WTC11 (cell line): ENCODE measurements around the gene RASGRF1. TPM values are rescaled to one million over a fixed set of nuclear protein-coding genes. Genes with fewer than 3 reads are reported as not detected.

ENCODE experiments used
- ATAC-seq: fragments of 200-7000 bp; cut with Tn5 transposase; 2 replicates; pipeline ENCODE4 v1.10.0; 2021; ENCODE audit warnings: mild to moderate bottlenecking, moderate library complexity
- CTCF ChIA-PET: fragments of 300-600 bp; sonication (Branson Sonifier 250); formaldehyde crosslinking; loops from one replicate; lab custom pipeline; 2021; ENCODE audit warnings: antibody characterized with exemption; lab: Charles Lee
- POLR2A ChIA-PET: fragments of 350-600 bp; sonication (Branson Sonifier 250); formaldehyde crosslinking; loops from one replicate; lab custom pipeline; 2021; ENCODE audit warnings: antibody characterized with exemption; lab: Charles Lee
- DNase-seq: peaks from one replicate; pipeline ENCODE4 v3.0.0; 2021; ENCODE audit warnings: low spot score
- H3K27ac Mint-ChIP-seq: 2 replicates; pipeline ENCODE4 v1.8.0; 2021; ENCODE audit warnings: mixed read lengths
- H3K27me3 Mint-ChIP-seq: 2 replicates; pipeline ENCODE4 v1.8.0; 2021; ENCODE audit warnings: low read depth, mild to moderate bottlenecking, moderate library complexity, mixed read lengths
- H3K36me3 Mint-ChIP-seq: 2 replicates; pipeline ENCODE4 v1.8.0; 2021; ENCODE audit warnings: mixed read lengths
- H3K4me1 Mint-ChIP-seq: 2 replicates; pipeline ENCODE4 v1.8.0; 2022; ENCODE audit warnings: mixed read lengths
- H3K4me3 Mint-ChIP-seq: 2 replicates; pipeline ENCODE4 v1.8.0; 2021; ENCODE audit warnings: mild to moderate bottlenecking, moderate library complexity, mixed read lengths
- H3K9me3 Mint-ChIP-seq: 2 replicates; pipeline ENCODE4 v1.8.0; 2021; ENCODE audit warnings: mixed read lengths
- AR ChIP-seq: fragments of 250-450 bp; sonication (Bioruptor Pico); IDR thresholded peaks from 2 replicates; pipeline ENCODE4 v1.9.0; 2021; ENCODE audit warnings: mild to moderate bottlenecking
- CREB1 ChIP-seq: sonication (generic); formaldehyde crosslinking; IDR thresholded peaks from 2 replicates; pipeline ENCODE4 v1.8.0; 2023; ENCODE audit warnings: mild to moderate bottlenecking, missing genetic modification reagents
- FOXJ3 ChIP-seq: sonication (generic); formaldehyde crosslinking; IDR thresholded peaks from 2 replicates; pipeline ENCODE4 v1.9.0; 2021; ENCODE audit warnings: missing genetic modification reagents, mild to moderate bottlenecking, borderline replicate concordance
- FOXK1 ChIP-seq: sonication (generic); formaldehyde crosslinking; IDR thresholded peaks from 2 replicates; pipeline ENCODE4 v1.8.0; 2022; ENCODE audit warnings: mild to moderate bottlenecking, moderate library complexity, missing genetic modification reagents
- FOXP1 ChIP-seq: sonication (generic); formaldehyde crosslinking; IDR thresholded peaks from 2 replicates; pipeline ENCODE4 v1.8.0; 2022; ENCODE audit warnings: missing genetic modification reagents, mild to moderate bottlenecking, moderate library complexity, borderline replicate concordance
- GABPB1 ChIP-seq: sonication (generic); formaldehyde crosslinking; IDR thresholded peaks from 2 replicates; pipeline ENCODE4 v1.8.1; 2023; ENCODE audit warnings: mild to moderate bottlenecking, missing genetic modification reagents
- HMGA2 ChIP-seq: fragments of 250-450 bp; sonication (Bioruptor Pico); IDR thresholded peaks from 2 replicates; pipeline ENCODE4 v1.4.0; 2021; ENCODE audit warnings: mild to moderate bottlenecking, moderate library complexity
- JAZF1 ChIP-seq: fragments of 250-450 bp; sonication (Bioruptor Pico); IDR thresholded peaks from 2 replicates; pipeline ENCODE4 v1.9.0; 2021; ENCODE audit warnings: moderate library complexity, mild to moderate bottlenecking, inconsistent platforms
- NFATC4 ChIP-seq: fragments of 250-450 bp; sonication (Bioruptor Pico); IDR thresholded peaks from 2 replicates; pipeline ENCODE4 v1.9.0; 2021; ENCODE audit warnings: mild to moderate bottlenecking
- NFE2L1 ChIP-seq: sonication (generic); formaldehyde crosslinking; IDR thresholded peaks from 2 replicates; pipeline ENCODE4 v1.8.1; 2023; ENCODE audit warnings: missing genetic modification reagents
- NR2C2 ChIP-seq: sonication (generic); formaldehyde crosslinking; IDR thresholded peaks from 2 replicates; pipeline ENCODE4 v1.8.0; 2022; ENCODE audit warnings: mild to moderate bottlenecking, missing genetic modification reagents
- SMAD4 ChIP-seq: sonication (generic); formaldehyde crosslinking; IDR thresholded peaks from 2 replicates; pipeline ENCODE4 v1.8.0; 2022; ENCODE audit warnings: mild to moderate bottlenecking, missing genetic modification reagents
- TEAD1 ChIP-seq: sonication (generic); formaldehyde crosslinking; IDR thresholded peaks from 2 replicates; pipeline ENCODE4 v1.8.0; 2022; ENCODE audit warnings: mild to moderate bottlenecking, missing genetic modification reagents
- TEAD4 ChIP-seq: sonication (generic); formaldehyde crosslinking; IDR thresholded peaks from 2 replicates; pipeline ENCODE4 v1.8.0; 2022; ENCODE audit warnings: mild to moderate bottlenecking, missing genetic modification reagents
- ZNF121 ChIP-seq: sonication (generic); formaldehyde crosslinking; IDR thresholded peaks from 2 replicates; pipeline ENCODE4 v1.8.0; 2023; ENCODE audit warnings: missing genetic modification reagents
- ZNF263 ChIP-seq: sonication (generic); formaldehyde crosslinking; IDR thresholded peaks from 2 replicates; pipeline ENCODE4 v1.8.1; 2022; ENCODE audit warnings: low read depth, mild to moderate bottlenecking, moderate library complexity, missing genetic modification reagents
- ZNF671 ChIP-seq: fragments of 250-450 bp; sonication (Bioruptor Pico); IDR thresholded peaks from 2 replicates; pipeline ENCODE4 v1.8.0; 2021; ENCODE audit warnings: mild to moderate bottlenecking
- ZSCAN18 ChIP-seq: fragments of 250-450 bp; sonication (Bioruptor Pico); IDR thresholded peaks from 2 replicates; pipeline ENCODE4 v2.1.2; 2022; ENCODE audit warnings: mild to moderate bottlenecking, moderate library complexity
- total RNA-seq: library from RNA; stranded (reverse); gene quantifications from 3 replicates; pipeline ENCODE4 v1.2.3, GENCODE V29; 2021
- TF ChIP-seq, protein P1 (sequence below): sonication (generic); formaldehyde crosslinking; IDR thresholded peaks from 2 replicates; pipeline ENCODE4 v1.8.1; 2023; ENCODE audit warnings: mild to moderate bottlenecking, missing genetic modification reagents
- TF ChIP-seq, protein P2 (sequence below): sonication (generic); formaldehyde crosslinking; conservative IDR thresholded peaks from 2 replicates; pipeline ENCODE4 v1.8.1; 2022; ENCODE audit warnings: mild to moderate bottlenecking, missing genetic modification reagents
- TF ChIP-seq, protein P3 (sequence below): sonication (generic); formaldehyde crosslinking; IDR thresholded peaks from 2 replicates; pipeline ENCODE4 v1.8.1; 2022; ENCODE audit warnings: missing genetic modification reagents, borderline replicate concordance
- TF ChIP-seq, protein P4 (sequence below): sonication (generic); formaldehyde crosslinking; IDR thresholded peaks from 2 replicates; pipeline ENCODE4 v1.8.1; 2023; ENCODE audit warnings: mild to moderate bottlenecking, missing genetic modification reagents

The RASGRF1 gene
- total RNA-seq, 1 experiment from 2014 or later = 0.85 TPM

GRCh38 chr15:79086814-79087213, 3.8 kb downstream of the RASGRF1 start:
- no peaks in the 10 kb centered on the region for H3K36me3 Mint-ChIP-seq
- no peak overlapping the region for H3K4me3 Mint-ChIP-seq
- TF ChIP-seq TEAD4 (CRISPR knock-in tag) (no peak), JAZF1 (CRISPR knock-in tag) (no peak), FOXK1 (CRISPR knock-in tag) (no peak), AR (no peak), NFATC4 (CRISPR knock-in tag) (no peak), ZNF671 (CRISPR knock-in tag) (no peak)
- TF ChIP-seq, protein P1, sequence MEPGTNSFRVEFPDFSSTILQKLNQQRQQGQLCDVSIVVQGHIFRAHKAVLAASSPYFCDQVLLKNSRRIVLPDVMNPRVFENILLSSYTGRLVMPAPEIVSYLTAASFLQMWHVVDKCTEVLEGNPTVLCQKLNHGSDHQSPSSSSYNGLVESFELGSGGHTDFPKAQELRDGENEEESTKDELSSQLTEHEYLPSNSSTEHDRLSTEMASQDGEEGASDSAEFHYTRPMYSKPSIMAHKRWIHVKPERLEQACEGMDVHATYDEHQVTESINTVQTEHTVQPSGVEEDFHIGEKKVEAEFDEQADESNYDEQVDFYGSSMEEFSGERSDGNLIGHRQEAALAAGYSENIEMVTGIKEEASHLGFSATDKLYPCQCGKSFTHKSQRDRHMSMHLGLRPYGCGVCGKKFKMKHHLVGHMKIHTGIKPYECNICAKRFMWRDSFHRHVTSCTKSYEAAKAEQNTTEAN = no peak
- TF ChIP-seq, protein P2, sequence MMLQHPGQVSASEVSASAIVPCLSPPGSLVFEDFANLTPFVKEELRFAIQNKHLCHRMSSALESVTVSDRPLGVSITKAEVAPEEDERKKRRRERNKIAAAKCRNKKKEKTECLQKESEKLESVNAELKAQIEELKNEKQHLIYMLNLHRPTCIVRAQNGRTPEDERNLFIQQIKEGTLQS (CRISPR knock-in tag) = no peak
- ChIA-PET CTCF (no interaction called here), POLR2A (no interaction called here)
- H3K9me3 Mint-ChIP-seq = peaks cover 4% of the 10 kb centered on the region
- H3K4me1 Mint-ChIP-seq = peaks cover 6% of the 10 kb centered on the region
- ATAC-seq (no peak), DNase-seq (no peak)
- H3K27ac Mint-ChIP-seq = no peak overlapping the region
- peaks cover 98% of the 10 kb centered on the region for H3K27me3 Mint-ChIP-seq

DNA sequence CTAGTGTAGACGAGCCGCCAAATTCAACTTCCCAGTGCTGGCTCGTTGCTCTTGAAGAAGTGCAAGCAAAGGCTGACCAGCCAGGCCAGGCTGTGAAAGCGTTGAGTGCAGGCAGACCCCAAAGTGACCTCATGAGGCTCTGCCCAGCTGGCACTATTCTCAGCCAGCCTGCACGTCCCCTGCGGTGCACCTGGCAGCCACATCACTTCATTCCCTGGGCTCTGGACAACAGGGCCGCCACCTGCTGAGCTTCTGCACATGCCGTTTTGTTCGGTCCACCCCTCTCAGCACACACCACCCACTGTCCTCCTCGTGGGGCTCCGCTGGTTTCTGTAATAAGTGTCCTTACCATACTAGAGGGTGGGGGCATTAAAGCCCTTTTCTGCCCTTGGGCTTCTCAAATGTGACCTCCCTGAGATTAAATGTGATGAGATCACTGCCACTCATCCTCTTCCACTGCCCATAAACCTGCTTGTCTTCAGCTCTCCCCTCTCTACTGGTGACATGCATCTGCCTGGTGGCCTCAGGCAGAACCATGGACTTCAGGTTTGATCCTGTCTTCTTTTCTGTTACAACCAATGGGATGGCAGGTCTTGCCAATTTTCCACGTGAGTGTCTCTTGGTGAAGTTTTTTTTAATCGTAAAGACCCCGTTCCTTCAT, 6.1 kb downstream of the RASGRF1 start:
- Mint-ChIP-seq H3K4me3 (no peak overlapping the region), H3K9me3 (peaks cover 4% of the 10 kb centered on the region), H3K27me3 (peaks cover 77% of the 10 kb centered on the region), H3K4me1 (no peaks in the 10 kb centered on the region), H3K27ac (no peak overlapping the region), H3K36me3 (no peaks in the 10 kb centered on the region)
- ChIA-PET CTCF (interaction anchor here (0.8 to 0.9 kb wide), 2 partner anchors 46 to 177 kb away, joined by 3 to 5 read pairs; no protein-coding TSS in a partner anchor), POLR2A (no interaction called here)
- DNase-seq (no peak), ATAC-seq (no peak)
- TF ChIP-seq, protein P3, sequence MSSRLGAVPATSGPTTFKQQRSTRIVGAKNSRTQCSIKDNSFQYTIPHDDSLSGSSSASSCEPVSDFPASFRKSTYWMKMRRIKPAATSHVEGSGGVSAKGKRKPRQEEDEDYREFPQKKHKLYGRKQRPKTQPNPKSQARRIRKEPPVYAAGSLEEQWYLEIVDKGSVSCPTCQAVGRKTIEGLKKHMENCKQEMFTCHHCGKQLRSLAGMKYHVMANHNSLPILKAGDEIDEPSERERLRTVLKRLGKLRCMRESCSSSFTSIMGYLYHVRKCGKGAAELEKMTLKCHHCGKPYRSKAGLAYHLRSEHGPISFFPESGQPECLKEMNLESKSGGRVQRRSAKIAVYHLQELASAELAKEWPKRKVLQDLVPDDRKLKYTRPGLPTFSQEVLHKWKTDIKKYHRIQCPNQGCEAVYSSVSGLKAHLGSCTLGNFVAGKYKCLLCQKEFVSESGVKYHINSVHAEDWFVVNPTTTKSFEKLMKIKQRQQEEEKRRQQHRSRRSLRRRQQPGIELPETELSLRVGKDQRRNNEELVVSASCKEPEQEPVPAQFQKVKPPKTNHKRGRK = no peak
- TF ChIP-seq ZNF121 (CRISPR knock-in tag) (no peak), FOXJ3 (CRISPR knock-in tag) (no peak), TEAD1 (no peak), NFE2L1 (CRISPR knock-in tag) (no peak), CREB1 (CRISPR knock-in tag) (no peak), FOXP1 (CRISPR knock-in tag) (no peak), HMGA2 (no peak), GABPB1 (CRISPR knock-in tag) (no peak), SMAD4 (CRISPR knock-in tag) (no peak), JAZF1 (CRISPR knock-in tag) (no peak), NR2C2 (CRISPR knock-in tag) (no peak), ZSCAN18 (CRISPR knock-in tag) (no peak), ZNF263 (CRISPR knock-in tag) (no peak)
- TF ChIP-seq, protein P1 = no peak
- TF ChIP-seq, protein P4, sequence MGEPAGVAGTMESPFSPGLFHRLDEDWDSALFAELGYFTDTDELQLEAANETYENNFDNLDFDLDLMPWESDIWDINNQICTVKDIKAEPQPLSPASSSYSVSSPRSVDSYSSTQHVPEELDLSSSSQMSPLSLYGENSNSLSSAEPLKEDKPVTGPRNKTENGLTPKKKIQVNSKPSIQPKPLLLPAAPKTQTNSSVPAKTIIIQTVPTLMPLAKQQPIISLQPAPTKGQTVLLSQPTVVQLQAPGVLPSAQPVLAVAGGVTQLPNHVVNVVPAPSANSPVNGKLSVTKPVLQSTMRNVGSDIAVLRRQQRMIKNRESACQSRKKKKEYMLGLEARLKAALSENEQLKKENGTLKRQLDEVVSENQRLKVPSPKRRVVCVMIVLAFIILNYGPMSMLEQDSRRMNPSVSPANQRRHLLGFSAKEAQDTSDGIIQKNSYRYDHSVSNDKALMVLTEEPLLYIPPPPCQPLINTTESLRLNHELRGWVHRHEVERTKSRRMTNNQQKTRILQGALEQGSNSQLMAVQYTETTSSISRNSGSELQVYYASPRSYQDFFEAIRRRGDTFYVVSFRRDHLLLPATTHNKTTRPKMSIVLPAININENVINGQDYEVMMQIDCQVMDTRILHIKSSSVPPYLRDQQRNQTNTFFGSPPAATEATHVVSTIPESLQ = no peak
